ENCODE results near the gene CDK5RAP2. TPM values are rescaled to one million over a fixed set of nuclear protein-coding genes. Genes with fewer than 3 reads are reported as not detected.
"Not testable (repeated sequence)": the region's sequence is repeated elsewhere in the genome, so short reads cannot be mapped to it uniquely, and the experiment has no call there.

CDK5RAP2 gene
- total RNA-seq, 1 experiment from 2014 or later: 33.2 TPM

DNA sequence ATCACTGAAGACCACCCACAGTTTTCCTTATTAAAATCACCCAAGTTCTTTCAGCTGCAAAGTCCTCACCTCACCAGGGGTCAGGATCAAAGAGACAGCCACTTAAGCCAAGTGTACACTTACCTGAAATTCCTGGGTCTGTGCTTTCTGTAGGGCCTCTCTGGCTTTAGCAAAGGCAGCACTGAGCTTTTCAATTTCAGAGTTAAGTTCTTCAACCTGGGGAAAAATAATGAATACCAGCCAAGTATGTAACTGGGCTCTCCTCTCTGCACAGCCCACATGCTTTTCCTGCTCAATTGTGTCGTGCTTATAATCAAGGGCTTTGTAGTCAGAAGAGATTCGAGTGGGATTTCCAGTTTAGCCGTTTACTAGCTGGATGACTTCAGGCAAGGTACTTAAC lies 55.1 kb downstream of the CDK5RAP2 start:
- no peak for DNase-seq
- Histone ChIP-seq H3K27me3 (ENCODE audit: control insufficient read depth, insufficient read depth, low read length) (no peaks in the 10 kb centered on the region), H3K4me3 (ENCODE audit: insufficient read depth, low read depth, low read length) (no peak overlapping the region), H3K36me3 (replicated peaks; ENCODE audit: control insufficient read depth, insufficient read depth, low read length) (peaks cover 40% of the 10 kb centered on the region)

GRCh38 chr9:120524038-120524437 lies 55.9 kb downstream of the CDK5RAP2 start:
- no peak for DNase-seq
- peaks cover 33% of the 10 kb centered on the region for H3K36me3 ChIP-seq (replicated peaks; ENCODE audit: control insufficient read depth, insufficient read depth, low read length)
- no peak overlapping the region for H3K4me3 ChIP-seq (ENCODE audit: insufficient read depth, low read depth, low read length)
- no peaks in the 10 kb centered on the region for H3K27me3 ChIP-seq (ENCODE audit: control insufficient read depth, insufficient read depth, low read length)

DNA sequence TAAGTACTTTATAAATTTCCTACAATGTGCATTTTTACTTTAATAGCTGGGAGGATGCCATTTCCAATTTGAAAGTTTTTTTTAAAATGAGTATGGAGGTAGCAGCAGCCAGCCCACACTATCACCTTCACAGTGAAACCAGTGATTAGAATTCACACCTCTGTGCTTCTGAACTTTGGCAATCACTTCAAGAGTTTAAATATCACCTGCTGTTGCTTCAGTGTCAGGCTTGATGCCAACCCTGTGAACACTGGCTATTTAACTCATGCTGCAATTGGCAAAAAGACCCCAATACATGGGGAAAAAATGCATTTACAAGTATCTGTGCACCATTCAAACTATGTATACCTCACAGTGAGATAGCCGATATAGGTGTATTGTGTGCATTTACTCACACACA lies 57.4 kb downstream of the CDK5RAP2 start:
- no peaks in the 10 kb centered on the region for H3K27me3 ChIP-seq (ENCODE audit: control insufficient read depth, insufficient read depth, low read length)
- DNase-seq: no peak
- H3K36me3 ChIP-seq (replicated peaks; ENCODE audit: control insufficient read depth, insufficient read depth, low read length): peaks cover 26% of the 10 kb centered on the region
- no peak overlapping the region for H3K4me3 ChIP-seq (ENCODE audit: insufficient read depth, low read depth, low read length)

- DNase-seq: no peak
- Histone ChIP-seq H3K4me3 (ENCODE audit: insufficient read depth, low read depth, low read length) (no peak overlapping the region), H3K27me3 (ENCODE audit: control insufficient read depth, insufficient read depth, low read length) (no peaks in the 10 kb centered on the region), H3K36me3 (replicated peaks; ENCODE audit: control insufficient read depth, insufficient read depth, low read length) (peaks cover 26% of the 10 kb centered on the region)
Observed at GRCh38 chr9:120522032-120522431, 57.9 kb downstream of the CDK5RAP2 start.

- no peak overlapping the region for H3K4me3 ChIP-seq (ENCODE audit: insufficient read depth, low read depth, low read length)
- no peaks in the 10 kb centered on the region for H3K27me3 ChIP-seq (ENCODE audit: control insufficient read depth, insufficient read depth, low read length)
- peaks cover 22% of the 10 kb centered on the region for H3K36me3 ChIP-seq (replicated peaks; ENCODE audit: control insufficient read depth, insufficient read depth, low read length)
- no peak for DNase-seq
Observed at GRCh38 chr9:120521101-120521500, 58.9 kb downstream of the CDK5RAP2 start.

GRCh38 chr9:120515996-120516395 lies 64.0 kb downstream of the CDK5RAP2 start:
- H3K36me3 ChIP-seq (replicated peaks; ENCODE audit: control insufficient read depth, insufficient read depth, low read length): peaks cover 15% of the 10 kb centered on the region
- H3K4me3 ChIP-seq (ENCODE audit: insufficient read depth, low read depth, low read length); DNase-seq; H3K27me3 ChIP-seq (ENCODE audit: control insufficient read depth, insufficient read depth, low read length): not testable (repeated sequence)

GRCh38 chr9:120515481-120515880 lies 64.5 kb downstream of the CDK5RAP2 start:
- peaks cover 15% of the 10 kb centered on the region for H3K36me3 ChIP-seq (replicated peaks; ENCODE audit: control insufficient read depth, insufficient read depth, low read length)
- not testable (repeated sequence) for DNase-seq; H3K4me3 ChIP-seq (ENCODE audit: insufficient read depth, low read depth, low read length); H3K27me3 ChIP-seq (ENCODE audit: control insufficient read depth, insufficient read depth, low read length)

DNA sequence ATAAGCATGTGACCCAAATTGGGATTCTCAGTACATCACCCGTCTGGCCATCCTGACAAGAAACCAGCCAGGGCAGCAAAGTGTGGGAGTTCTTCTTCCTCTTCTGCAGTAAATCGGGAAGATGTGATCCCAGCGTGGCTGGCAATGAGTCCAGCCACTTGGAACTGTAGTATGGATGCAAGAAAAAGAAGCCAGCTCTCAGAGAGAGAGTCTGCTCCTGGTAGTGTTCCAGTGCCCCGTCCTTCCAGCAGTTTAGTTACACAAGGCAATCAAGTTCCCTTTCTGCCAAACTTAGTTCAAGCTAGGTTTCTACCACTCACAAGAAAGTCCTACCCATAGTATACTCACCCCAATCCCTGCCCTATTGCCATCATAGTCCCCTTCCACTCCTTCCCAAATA lies 65.6 kb downstream of the CDK5RAP2 start:
- DNase-seq: no peak
- H3K4me3 ChIP-seq (ENCODE audit: insufficient read depth, low read depth, low read length): no peak overlapping the region
- peaks cover 15% of the 10 kb centered on the region for H3K36me3 ChIP-seq (replicated peaks; ENCODE audit: control insufficient read depth, insufficient read depth, low read length)
- no peaks in the 10 kb centered on the region for H3K27me3 ChIP-seq (ENCODE audit: control insufficient read depth, insufficient read depth, low read length)

GRCh38 chr9:120513825-120514396 lies 66.1 kb downstream of the CDK5RAP2 start:
- peaks cover 15% of the 10 kb centered on the region for H3K36me3 ChIP-seq (replicated peaks; ENCODE audit: control insufficient read depth, insufficient read depth, low read length)
- H3K27me3 ChIP-seq (ENCODE audit: control insufficient read depth, insufficient read depth, low read length): no peaks in the 10 kb centered on the region
- DNase-seq: no peak
- H3K4me3 ChIP-seq (ENCODE audit: insufficient read depth, low read depth, low read length): no peak overlapping the region

DNA sequence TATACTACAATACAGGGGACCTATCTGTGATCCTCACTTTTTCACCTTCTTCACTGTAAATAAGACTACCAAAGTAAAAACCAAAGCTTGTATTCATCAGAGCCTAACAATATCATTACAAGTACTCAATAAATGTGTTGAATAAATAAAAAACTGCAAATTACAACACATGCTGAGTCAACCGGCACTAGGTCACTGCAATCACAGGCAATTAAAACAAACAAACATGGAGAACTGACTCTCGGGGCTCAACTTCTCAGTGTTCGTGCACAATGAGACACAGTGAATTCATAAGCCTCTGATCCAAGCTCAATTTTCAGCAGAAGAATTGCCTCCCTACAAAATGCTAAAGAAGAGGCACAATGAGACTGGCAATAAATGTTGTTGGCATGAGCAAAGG lies 69.2 kb downstream of the CDK5RAP2 start:
- DNase-seq: no peak
- peaks cover 6% of the 10 kb centered on the region for H3K36me3 ChIP-seq (replicated peaks; ENCODE audit: control insufficient read depth, insufficient read depth, low read length)
- no peaks in the 10 kb centered on the region for H3K27me3 ChIP-seq (ENCODE audit: control insufficient read depth, insufficient read depth, low read length)
- H3K4me3 ChIP-seq (ENCODE audit: insufficient read depth, low read depth, low read length): no peak overlapping the region

DNA sequence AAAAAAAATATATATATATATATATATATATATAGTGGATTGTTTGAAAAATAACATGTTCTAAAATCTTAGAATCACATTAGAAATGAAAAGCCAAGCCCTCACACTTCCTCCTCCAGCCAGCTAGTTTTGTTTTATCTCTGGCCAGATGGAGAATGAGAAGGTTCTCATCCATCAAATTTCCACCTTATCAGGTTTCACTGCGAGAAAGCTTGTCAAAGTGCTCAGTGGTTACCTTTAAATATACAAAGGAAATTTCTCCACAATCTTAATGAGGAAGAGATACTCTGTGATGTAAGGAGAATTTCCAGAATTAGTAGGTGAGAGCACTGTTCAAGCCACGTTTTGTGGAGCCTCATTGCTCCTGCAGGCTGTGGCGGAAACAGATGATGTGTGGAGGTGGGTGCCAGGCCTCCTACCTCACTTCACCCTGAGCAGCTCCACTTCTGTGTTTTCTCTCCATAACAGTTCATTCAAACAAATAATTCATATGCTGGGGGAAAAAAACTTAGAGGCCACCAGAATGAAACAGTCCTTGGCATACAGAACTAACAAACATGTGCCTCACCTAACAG lies 71.9 kb downstream of the CDK5RAP2 start:
- no peak for DNase-seq
- Histone ChIP-seq H3K27me3 (ENCODE audit: control insufficient read depth, insufficient read depth, low read length) (no peaks in the 10 kb centered on the region), H3K36me3 (replicated peaks; ENCODE audit: control insufficient read depth, insufficient read depth, low read length) (peaks cover 2% of the 10 kb centered on the region), H3K4me3 (ENCODE audit: insufficient read depth, low read depth, low read length) (no peak overlapping the region)

DNA sequence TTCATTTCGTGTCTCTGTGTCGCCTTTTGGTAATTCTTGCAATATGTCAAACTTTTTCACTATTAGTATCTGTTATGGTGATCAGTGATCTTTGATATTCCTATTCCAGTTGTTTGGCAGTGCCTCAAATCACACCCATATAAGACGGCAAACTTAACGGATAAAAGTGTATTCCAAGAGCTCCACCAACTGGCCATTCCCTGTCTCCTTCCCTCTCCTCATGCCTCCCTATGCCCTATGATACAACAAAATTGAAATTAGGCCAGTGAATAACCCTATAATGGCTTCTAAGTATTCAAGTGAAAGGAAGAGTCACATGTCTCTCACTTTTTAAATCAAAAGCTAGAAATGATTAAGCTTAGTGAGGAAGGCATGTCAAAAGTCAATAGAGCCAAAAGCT lies 74.8 kb downstream of the CDK5RAP2 start:
- Histone ChIP-seq H3K27me3 (ENCODE audit: control insufficient read depth, insufficient read depth, low read length) (no peaks in the 10 kb centered on the region), H3K4me3 (ENCODE audit: insufficient read depth, low read depth, low read length) (no peak overlapping the region), H3K36me3 (replicated peaks; ENCODE audit: control insufficient read depth, insufficient read depth, low read length) (peaks cover 1% of the 10 kb centered on the region)
- no peak for DNase-seq

DNA sequence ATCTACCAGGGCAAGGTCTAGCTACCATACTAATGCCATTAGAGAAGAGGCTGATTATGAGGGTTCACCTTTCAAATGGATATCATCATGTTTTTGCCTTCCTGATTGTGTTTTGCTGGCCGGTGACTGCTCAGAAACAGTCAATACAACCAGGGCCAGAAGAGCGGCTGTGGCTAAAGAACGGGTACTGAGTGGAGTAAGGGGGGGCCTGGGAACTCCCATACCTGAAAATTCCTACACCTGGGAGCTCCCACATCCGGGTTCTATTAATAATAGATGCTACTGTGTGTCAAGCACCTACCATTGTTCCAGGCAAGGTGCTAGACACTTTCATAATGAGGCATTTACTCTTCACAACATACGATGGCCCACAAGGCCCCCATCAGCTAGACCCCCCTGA lies 79.2 kb downstream of the CDK5RAP2 start:
- Histone ChIP-seq H3K36me3 (replicated peaks; ENCODE audit: control insufficient read depth, insufficient read depth, low read length) (no peaks in the 10 kb centered on the region; the same call in none of the 2 replicates), H3K27me3 (ENCODE audit: control insufficient read depth, insufficient read depth, low read length) (no peaks in the 10 kb centered on the region), H3K4me3 (ENCODE audit: insufficient read depth, low read depth, low read length) (no peak overlapping the region)
- no peak for DNase-seq

- H3K4me3 ChIP-seq (ENCODE audit: insufficient read depth, low read depth, low read length); DNase-seq; H3K36me3 ChIP-seq (replicated peaks; ENCODE audit: control insufficient read depth, insufficient read depth, low read length); H3K27me3 ChIP-seq (ENCODE audit: control insufficient read depth, insufficient read depth, low read length): not testable (repeated sequence)
Observed at GRCh38 chr9:120497865-120498264, 82.1 kb downstream of the CDK5RAP2 start.

DNA sequence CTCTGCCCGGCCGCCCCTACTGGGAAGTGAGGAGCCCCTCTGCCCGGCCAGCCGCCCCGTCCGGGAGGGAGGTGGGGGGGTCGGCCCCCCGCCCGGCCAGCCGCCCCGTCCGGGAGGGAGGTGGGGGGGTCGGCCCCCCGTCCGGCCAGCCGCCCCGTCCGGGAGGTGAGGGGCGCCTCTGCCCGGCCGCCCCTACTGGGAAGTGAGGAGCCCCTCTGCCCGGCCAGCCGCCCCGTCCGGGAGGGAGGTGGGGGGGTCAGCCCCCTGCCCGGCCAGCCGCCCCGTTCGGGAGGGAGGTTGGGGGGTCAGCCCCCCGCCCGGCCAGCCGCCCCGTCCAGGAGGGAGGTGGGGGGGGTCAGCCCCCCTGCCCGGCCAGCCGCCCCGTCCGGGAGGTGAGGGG lies 83.5 kb downstream of the CDK5RAP2 start:
- H3K36me3 ChIP-seq (replicated peaks; ENCODE audit: control insufficient read depth, insufficient read depth, low read length); H3K27me3 ChIP-seq (ENCODE audit: control insufficient read depth, insufficient read depth, low read length); H3K4me3 ChIP-seq (ENCODE audit: insufficient read depth, low read depth, low read length); DNase-seq: not testable (repeated sequence)

Measured in H7 (cell line).